Measurements from ENCODE around the gene PDZRN4. TPM values are rescaled to one million over a fixed set of nuclear protein-coding genes. Genes with fewer than 3 reads are reported as not detected.
"Not testable (repeated sequence)": the region's sequence is repeated elsewhere in the genome, so short reads cannot be mapped to it uniquely, and the experiment has no call there.

PDZRN4 gene
- total RNA-seq, 1 donor = not detected

GRCh38 chr12:41254004-41254914 lies 66.1 kb downstream of the PDZRN4 start:
- TF ChIP-seq CTCF (IDR thresholded peaks at IDR 0.05; ENCODE audit: insufficient read depth, low read depth, low read length) = no peak
- H3K4me3 ChIP-seq (ENCODE audit: low read depth, low read length) = no peak overlapping the region
- DNase-seq (ENCODE audit: low read depth) = no peak

GRCh38 chr12:41263196-41263595 lies 75.1 kb downstream of the PDZRN4 start:
- DNase-seq (ENCODE audit: low read depth); H3K4me3 ChIP-seq (ENCODE audit: low read depth, low read length): not testable (repeated sequence)

GRCh38 chr12:41264281-41264680 lies 76.2 kb downstream of the PDZRN4 start:
- no peak overlapping the region for H3K4me3 ChIP-seq (ENCODE audit: low read depth, low read length)
- no peak for DNase-seq (ENCODE audit: low read depth)
- TF ChIP-seq CTCF (IDR thresholded peaks at IDR 0.05; ENCODE audit: insufficient read depth, low read depth, low read length) = peak; percentile 21

GRCh38 chr12:41269056-41269455 lies 80.9 kb downstream of the PDZRN4 start:
- TF ChIP-seq CTCF (IDR thresholded peaks at IDR 0.05; ENCODE audit: insufficient read depth, low read depth, low read length) = no peak
- DNase-seq (ENCODE audit: low read depth) = no peak
- no peak overlapping the region for H3K4me3 ChIP-seq (ENCODE audit: low read depth, low read length)

GRCh38 chr12:41271489-41271888 lies 83.4 kb downstream of the PDZRN4 start:
- TF ChIP-seq CTCF (IDR thresholded peaks at IDR 0.05; ENCODE audit: insufficient read depth, low read depth, low read length) = no peak
- H3K4me3 ChIP-seq (ENCODE audit: low read depth, low read length) = no peak overlapping the region
- DNase-seq (ENCODE audit: low read depth) = no peak

- no peak for DNase-seq (ENCODE audit: low read depth)
- no peak overlapping the region for H3K4me3 ChIP-seq (ENCODE audit: low read depth, low read length)
- no peak for TF ChIP-seq CTCF (IDR thresholded peaks at IDR 0.05; ENCODE audit: insufficient read depth, low read depth, low read length)
Measured at GRCh38 chr12:41274643-41275042, 86.5 kb downstream of the PDZRN4 start.

GRCh38 chr12:41277100-41277945 lies 89.2 kb downstream of the PDZRN4 start:
- peak; percentile 66 for TF ChIP-seq CTCF (IDR thresholded peaks at IDR 0.05; ENCODE audit: insufficient read depth, low read depth, low read length)
- no peak overlapping the region for H3K4me3 ChIP-seq (ENCODE audit: low read depth, low read length)
- peak; percentile 50 for DNase-seq (ENCODE audit: low read depth)

Data from fibroblast of villous mesenchyme (primary cell).